Measurements from ENCODE around the gene CDH26. TPM values are rescaled to one million over a fixed set of nuclear protein-coding genes. Genes with fewer than 3 reads are reported as not detected.

CDH26 gene
- total and polyA plus RNA-seq, 10 of the 15 experiments (the other 5 are each of a cell fraction or from before 2014, with no cell fraction given): 0.03 to 0.19 (median 0.08) TPM; not detected in 4

DNA sequence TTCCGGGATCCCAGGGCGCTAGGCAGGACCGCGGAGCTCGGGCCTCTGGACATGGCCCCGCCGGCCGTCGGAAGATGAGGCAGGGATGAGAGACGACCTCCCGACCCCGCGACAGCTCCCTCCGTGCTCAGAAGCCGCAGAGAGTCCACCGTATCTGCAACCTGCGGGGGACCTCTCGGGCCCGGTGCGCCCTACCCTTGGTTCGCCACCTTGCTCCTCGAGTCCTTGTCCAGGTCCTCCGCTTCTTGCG lies 18.4 kb upstream of the CDH26 start:
- Histone ChIP-seq H3K79me2 (ENCODE audit: control insufficient read depth, insufficient read depth, low read length) (peaks cover 14% of the 10 kb centered on the region), H3K4me1 (ENCODE audit: control insufficient read depth, insufficient read depth, low read length) (peaks cover 10% of the 10 kb centered on the region), H3K36me3 (ENCODE audit: control insufficient read depth in 2 of 2, insufficient read depth in 2 of 2, low read length in 1 of 2) (peaks cover 0 to 1% of the 10 kb centered on the region in 2 experiments; a peak in 1 of 4 replicates), H3K27ac (ENCODE audit: control insufficient read depth, insufficient read depth) (peak overlapping the region; percentile 93), H3K4me2 (ENCODE audit: control insufficient read depth, insufficient read depth) (peak overlapping the region; percentile 81), H3K27me3 (replicated peaks in 1 of 2; ENCODE audit: control insufficient read depth in 2 of 2, insufficient read depth in 2 of 2, low read length in 1 of 2) (no peaks in the 10 kb centered on the region), H3K4me3 (peak overlapping the region; percentile 99), H3K9me3 (replicated peaks; ENCODE audit: control insufficient read depth, insufficient read depth, low read length) (no peaks in the 10 kb centered on the region), H3K9ac (ENCODE audit: control insufficient read depth, insufficient read depth, low read length) (peak overlapping the region; percentile 74), H4K20me1 (ENCODE audit: control insufficient read depth, insufficient read depth) (no peaks in the 10 kb centered on the region), H2AFZ (ENCODE audit: control insufficient read depth, low read depth, low read length) (peak overlapping the region; percentile 86)
- in situ Hi-C loops (cut with MboI): no loop called here
- ChIA-PET SMC1A (ENCODE audit: uncharacterized antibody, unreplicated experiment) (interaction anchor here (1.6 to 2.5 kb wide), 3 partner anchors 10 to 187 kb away, joined by 4 to 8 read pairs (median 6); no protein-coding TSS in a partner anchor), POLR2A (interaction anchor here (1.3 to 1.5 kb wide), 2 partner anchors 9 to 13 kb away, joined by 3 to 8 read pairs; no protein-coding TSS in a partner anchor), CTCF (interaction anchor here (0.8 to 9.5 kb wide), 5 partner anchors 8 to 28 kb away, joined by 3 to 173 read pairs (median 4); no protein-coding TSS in a partner anchor), RAD21 (ENCODE audit: unreplicated experiment) (interaction anchor here (0.9 to 1.8 kb wide), 7 partner anchors 9 to 267 kb away, joined by 3 to 4 read pairs (median 3); no protein-coding TSS in a partner anchor)
- intact Hi-C loops (cut with micrococcal nuclease; ENCODE audit: unreplicated experiment): loop anchor here (10.0 kb wide), 1 partner anchor 115 kb away; no protein-coding TSS in a partner anchor
- peak; percentile 41 for ATAC-seq
- DNase-seq (ENCODE audit: low read depth, low spot score): no peak
- TSS peak; percentile 69 for BruUV-seq (replicated peaks)
- WGBS (ENCODE audit: insufficient coverage, insufficient replicate concordance, low lambda C conversion rate, missing lambda C conversion rate): 1% methylated on average over 24 of the region's 24 CpGs
- no peak for TF ChIP-seq WRNIP1 (IDR thresholded peaks at IDR 0.05; ENCODE audit: borderline replicate concordance, low read depth, low read length)
- no peak for TF ChIP-seq BCL11A (IDR thresholded peaks at IDR 0.05; ENCODE audit: low read depth, low read length)
- TF ChIP-seq KAT2A (conservative IDR thresholded peaks at IDR 0.05; ENCODE audit: control insufficient read depth, low read depth, low read length): no peak
- TF ChIP-seq RB1 (IDR thresholded peaks at IDR 0.05; ENCODE audit: borderline replicate concordance): no peak
- peak; percentile 47; the same call in 1 of the 2 replicates for TF ChIP-seq IKZF1 (conservative IDR thresholded peaks at IDR 0.05)
- TF ChIP-seq NFYA (IDR thresholded peaks at IDR 0.05; ENCODE audit: borderline replicate concordance, low read depth, low read length): no peak
- 0 out of 2 replicates have a peak, but pooled peaks have one; percentile 21 for TF ChIP-seq NR2F1 (conservative IDR thresholded peaks at IDR 0.05)
- no peak for TF ChIP-seq NFIC (IDR thresholded peaks at IDR 0.05; ENCODE audit: low read depth, low read length)
- no peak for FAIRE-seq
